WTC11 (cell line): ENCODE measurements around the gene DYNLRB2. TPM values are rescaled to one million over a fixed set of nuclear protein-coding genes. Genes with fewer than 3 reads are reported as not detected.

ENCODE experiments used
- ATAC-seq: fragments of 200-7000 bp; cut with Tn5 transposase; 2 replicates; pipeline ENCODE4 v1.10.0; 2021; ENCODE audit warnings: mild to moderate bottlenecking, moderate library complexity
- CTCF ChIA-PET: fragments of 300-600 bp; sonication (Branson Sonifier 250); formaldehyde crosslinking; loops from one replicate; lab custom pipeline; 2021; ENCODE audit warnings: antibody characterized with exemption; lab: Charles Lee
- POLR2A ChIA-PET: fragments of 350-600 bp; sonication (Branson Sonifier 250); formaldehyde crosslinking; loops from one replicate; lab custom pipeline; 2021; ENCODE audit warnings: antibody characterized with exemption; lab: Charles Lee
- DNase-seq: peaks from one replicate; pipeline ENCODE4 v3.0.0; 2021; ENCODE audit warnings: low spot score
- H3K27ac Mint-ChIP-seq: 2 replicates; pipeline ENCODE4 v1.8.0; 2021; ENCODE audit warnings: mixed read lengths
- H3K27me3 Mint-ChIP-seq: 2 replicates; pipeline ENCODE4 v1.8.0; 2021; ENCODE audit warnings: low read depth, mild to moderate bottlenecking, moderate library complexity, mixed read lengths
- H3K36me3 Mint-ChIP-seq: 2 replicates; pipeline ENCODE4 v1.8.0; 2021; ENCODE audit warnings: mixed read lengths
- H3K4me1 Mint-ChIP-seq: 2 replicates; pipeline ENCODE4 v1.8.0; 2022; ENCODE audit warnings: mixed read lengths
- H3K4me3 Mint-ChIP-seq: 2 replicates; pipeline ENCODE4 v1.8.0; 2021; ENCODE audit warnings: mild to moderate bottlenecking, moderate library complexity, mixed read lengths
- H3K9me3 Mint-ChIP-seq: 2 replicates; pipeline ENCODE4 v1.8.0; 2021; ENCODE audit warnings: mixed read lengths
- ATF6 ChIP-seq: sonication (generic); formaldehyde crosslinking; IDR thresholded peaks from 2 replicates; pipeline ENCODE4 v1.8.1; 2023; ENCODE audit warnings: mild to moderate bottlenecking, missing genetic modification reagents
- CBFB ChIP-seq: sonication (generic); formaldehyde crosslinking; IDR thresholded peaks from 2 replicates; pipeline ENCODE4 v1.8.1; 2022; ENCODE audit warnings: mild to moderate bottlenecking, low read depth, missing genetic modification reagents
- CREM ChIP-seq: sonication (generic); formaldehyde crosslinking; IDR thresholded peaks from 2 replicates; pipeline ENCODE4 v1.8.1; 2022; ENCODE audit warnings: mild to moderate bottlenecking, missing genetic modification reagents, moderate library complexity
- CTCF ChIP-seq: fragments of 200-600 bp; IDR thresholded peaks from 2 replicates; pipeline ENCODE4 v1.8.0; 2022; ENCODE audit warnings: antibody characterized with exemption
- IRF2 ChIP-seq: sonication (generic); formaldehyde crosslinking; IDR thresholded peaks from 2 replicates; pipeline ENCODE4 v1.8.0; 2022; ENCODE audit warnings: low read depth, missing genetic modification reagents, borderline replicate concordance
- KAT7 ChIP-seq: sonication (generic); formaldehyde crosslinking; IDR thresholded peaks from 2 replicates; pipeline ENCODE4 v1.8.1; 2023; ENCODE audit warnings: missing genetic modification reagents, mild to moderate bottlenecking, borderline replicate concordance
- NR3C1 ChIP-seq: sonication (generic); formaldehyde crosslinking; conservative IDR thresholded peaks from 2 replicates; pipeline ENCODE4 v1.8.1; 2023; ENCODE audit warnings: low read depth, mild to moderate bottlenecking, missing genetic modification reagents
- USF1 ChIP-seq: sonication (generic); formaldehyde crosslinking; IDR thresholded peaks from 2 replicates; pipeline ENCODE4 v1.8.0; 2022; ENCODE audit warnings: mild to moderate bottlenecking, missing genetic modification reagents
- ZMAT4 ChIP-seq: fragments of 250-450 bp; sonication (Bioruptor Pico); IDR thresholded peaks from 2 replicates; pipeline ENCODE4 v1.9.0; 2021; ENCODE audit warnings: mild to moderate bottlenecking
- total RNA-seq: library from RNA; stranded (reverse); gene quantifications from 3 replicates; pipeline ENCODE4 v1.2.3, GENCODE V29; 2021

DYNLRB2 gene
- total RNA-seq, 1 experiment from 2014 or later: not detected

- POLR2A ChIA-PET: no interaction called here
- H3K4me3 Mint-ChIP-seq: no peak overlapping the region
Observed at GRCh38 chr16:80596507-80597207, 55.9 kb downstream of the DYNLRB2 start.

DNA sequence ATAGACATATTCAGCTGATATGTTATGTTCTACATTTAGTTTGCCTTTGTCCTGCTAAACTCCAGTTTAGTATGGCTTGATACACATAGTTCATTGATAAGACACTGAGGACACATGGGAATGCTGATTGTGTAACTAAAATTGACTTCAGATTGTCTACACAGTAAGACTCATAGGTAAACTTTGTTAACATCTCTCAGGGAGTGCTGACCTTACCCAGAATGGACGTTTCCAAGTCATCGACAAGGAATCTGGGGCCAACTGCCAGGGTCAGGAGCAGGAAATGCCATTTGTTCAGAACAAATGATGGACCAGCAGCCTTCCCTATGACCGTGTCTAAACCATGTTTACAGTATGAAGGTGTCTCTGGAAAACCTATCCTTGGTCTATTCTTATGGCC, 58.7 kb downstream of the DYNLRB2 start:
- Mint-ChIP-seq H3K4me1 (no peaks in the 10 kb centered on the region), H3K36me3 (no peaks in the 10 kb centered on the region), H3K4me3 (no peak overlapping the region), H3K27me3 (no peaks in the 10 kb centered on the region; the same call in 1 of the 2 replicates), H3K27ac (no peak overlapping the region), H3K9me3 (peaks cover 34% of the 10 kb centered on the region)
- POLR2A ChIA-PET: no interaction called here
- no peak for TF ChIP-seq ATF6 (CRISPR knock-in tag)
- TF ChIP-seq CBFB: no peak
- DNase-seq: no peak
- ATAC-seq: no peak
- CTCF ChIA-PET: no interaction called here

More at GRCh38 chr16:80596507-80597207, 55.9 kb downstream of the DYNLRB2 start:
- TF ChIP-seq NR3C1 (CRISPR knock-in tag) (no peak), ZMAT4 (CRISPR knock-in tag) (no peak), KAT7 (CRISPR knock-in tag) (no peak), IRF2 (CRISPR knock-in tag) (no peak), CREM (CRISPR knock-in tag) (no peak), USF1 (no peak), CTCF (no peak)
- TF ChIP-seq, all 79 proteins: peak for 0
- Mint-ChIP-seq H3K36me3 (no peaks in the 10 kb centered on the region), H3K27ac (no peak overlapping the region), H3K4me1 (no peaks in the 10 kb centered on the region), H3K27me3 (no peaks in the 10 kb centered on the region; the same call in 1 of the 2 replicates), H3K9me3 (peaks cover 44% of the 10 kb centered on the region)
- DNase-seq (no peak), ATAC-seq (no peak)
- CTCF ChIA-PET: no interaction called here
